Measurements from ENCODE around the gene IFNA1. TPM values are rescaled to one million over a fixed set of nuclear protein-coding genes. Genes with fewer than 3 reads are reported as not detected.
"Not testable (repeated sequence)": the region's sequence is repeated elsewhere in the genome, so short reads cannot be mapped to it uniquely, and the experiment has no call there.

Gene IFNA1
- total RNA-seq, 1 donor from 2014 or later: not detected

GRCh38 chr9:21443849-21444625, 3.8 kb downstream of the IFNA1 start:
- H3K4me3 ChIP-seq (ENCODE audit: low read depth, low read length): no peak overlapping the region
- no peak for DNase-seq (ENCODE audit: low read depth)
- no peak for TF ChIP-seq CTCF (conservative IDR thresholded peaks at IDR 0.05; ENCODE audit: low read depth, low read length)

GRCh38 chr9:21449312-21449711, 9.1 kb downstream of the IFNA1 start:
- H3K4me3 ChIP-seq (ENCODE audit: low read depth, low read length); DNase-seq (ENCODE audit: low read depth): not testable (repeated sequence)

- H3K4me3 ChIP-seq (ENCODE audit: low read depth, low read length): no peak overlapping the region
- DNase-seq (ENCODE audit: low read depth): no peak
- no peak for TF ChIP-seq CTCF (conservative IDR thresholded peaks at IDR 0.05; ENCODE audit: low read depth, low read length)
These were observed 10.6 kb downstream of the IFNA1 start for GRCh38 chr9:21450733-21451394.

GRCh38 chr9:21452681-21453080, 12.4 kb downstream of the IFNA1 start:
- no peak for TF ChIP-seq CTCF (conservative IDR thresholded peaks at IDR 0.05; ENCODE audit: low read depth, low read length)
- DNase-seq (ENCODE audit: low read depth): peak; percentile 42

GRCh38 chr9:21454149-21454548, 13.9 kb downstream of the IFNA1 start:
- no peak overlapping the region for H3K4me3 ChIP-seq (ENCODE audit: low read depth, low read length)
- DNase-seq (ENCODE audit: low read depth): no peak
- no peak for TF ChIP-seq CTCF (conservative IDR thresholded peaks at IDR 0.05; ENCODE audit: low read depth, low read length)

More at GRCh38 chr9:21452681-21453080, 12.4 kb downstream of the IFNA1 start:
- H3K4me3 ChIP-seq (ENCODE audit: low read depth, low read length): no peak overlapping the region

- H3K4me3 ChIP-seq (ENCODE audit: low read depth, low read length): no peak overlapping the region
- TF ChIP-seq CTCF (conservative IDR thresholded peaks at IDR 0.05; ENCODE audit: low read depth, low read length): peak; percentile 91
- DNase-seq (ENCODE audit: low read depth): no peak
These were observed 15.1 kb downstream of the IFNA1 start for GRCh38 chr9:21455320-21455719.

GRCh38 chr9:21461377-21461776, 21.1 kb downstream of the IFNA1 start:
- no peak for TF ChIP-seq CTCF (conservative IDR thresholded peaks at IDR 0.05; ENCODE audit: low read depth, low read length)
- no peak for DNase-seq (ENCODE audit: low read depth)
- no peak overlapping the region for H3K4me3 ChIP-seq (ENCODE audit: low read depth, low read length)

Data from epithelial cell of proximal tubule (primary cell).